ENCODE data around the gene STRIT1.

The STRIT1 gene

DNA sequence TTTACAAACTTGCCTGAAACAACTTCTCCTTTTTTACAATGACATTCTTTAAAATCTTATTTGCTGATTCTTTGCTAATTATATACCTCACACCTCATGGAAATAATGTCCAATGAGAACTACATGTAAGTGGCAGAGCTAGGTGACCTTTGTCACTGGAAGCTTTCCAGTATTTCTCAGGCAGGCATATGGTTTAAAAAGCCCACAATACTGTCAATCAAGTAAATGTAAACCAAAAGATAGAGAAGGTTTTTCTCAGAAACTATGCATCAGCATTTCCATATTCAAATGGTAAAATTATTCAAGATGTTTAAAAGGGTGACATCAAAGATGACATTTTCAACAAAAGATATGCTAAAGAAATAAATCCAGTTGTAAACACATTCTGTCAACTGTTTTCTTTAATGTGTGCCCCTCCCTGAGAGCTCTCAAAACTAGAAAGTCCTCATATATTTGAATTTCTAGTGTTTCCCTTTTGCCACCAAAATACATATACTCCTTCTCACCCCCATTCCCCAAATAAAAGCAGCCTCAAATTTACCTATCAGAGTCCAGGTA, 10.1 kb upstream of the STRIT1 start:
- CTCF ChIA-PET, result no interaction called here
- POLR2A ChIA-PET, result no interaction called here
- TF ChIP-seq L3MBTL2 (conservative IDR thresholded peaks at IDR 0.05), result no peak
- TF ChIP-seq, protein P1, sequence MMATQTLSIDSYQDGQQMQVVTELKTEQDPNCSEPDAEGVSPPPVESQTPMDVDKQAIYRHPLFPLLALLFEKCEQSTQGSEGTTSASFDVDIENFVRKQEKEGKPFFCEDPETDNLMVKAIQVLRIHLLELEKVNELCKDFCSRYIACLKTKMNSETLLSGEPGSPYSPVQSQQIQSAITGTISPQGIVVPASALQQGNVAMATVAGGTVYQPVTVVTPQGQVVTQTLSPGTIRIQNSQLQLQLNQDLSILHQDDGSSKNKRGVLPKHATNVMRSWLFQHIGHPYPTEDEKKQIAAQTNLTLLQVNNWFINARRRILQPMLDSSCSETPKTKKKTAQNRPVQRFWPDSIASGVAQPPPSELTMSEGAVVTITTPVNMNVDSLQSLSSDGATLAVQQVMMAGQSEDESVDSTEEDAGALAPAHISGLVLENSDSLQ (IDR thresholded peaks at IDR 0.05), result no peak
- no peak for TF ChIP-seq TARDBP (IDR thresholded peaks at IDR 0.05)
- TF ChIP-seq ZNF384 (IDR thresholded peaks at IDR 0.05), result no peak
- TF ChIP-seq BHLHE40 (IDR thresholded peaks at IDR 0.05; ENCODE audit: borderline replicate concordance), result no peak
- no peak for DNase-seq (ENCODE audit: extremely low spot score)

DNA sequence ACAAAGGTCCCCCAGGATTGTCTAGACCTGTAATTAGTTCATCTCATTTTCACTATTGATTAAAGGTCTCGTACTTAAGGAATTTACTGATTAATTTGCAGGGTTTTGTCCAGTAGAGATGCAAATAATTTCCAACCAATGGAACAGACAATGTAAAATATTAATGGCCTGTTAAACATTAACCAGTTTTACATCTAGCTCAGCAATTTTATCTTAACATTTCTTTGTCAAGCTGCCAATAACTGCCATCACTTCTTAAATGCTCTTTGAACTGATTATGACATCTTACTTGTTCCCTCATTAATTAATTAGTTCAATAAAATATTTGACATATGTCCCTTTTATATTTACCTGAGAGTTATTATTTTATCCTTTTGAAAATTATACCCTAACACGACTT, 9.4 kb upstream of the STRIT1 start:
- no peak for TF ChIP-seq ELF4 (IDR thresholded peaks at IDR 0.05)
- TF ChIP-seq LEF1 (IDR thresholded peaks at IDR 0.05; ENCODE audit: borderline replicate concordance), result no peak
- TF ChIP-seq TARDBP (IDR thresholded peaks at IDR 0.05), result no peak
- no peak for TF ChIP-seq SUZ12 (IDR thresholded peaks at IDR 0.05)
- no peak for TF ChIP-seq HDGF (IDR thresholded peaks at IDR 0.05; ENCODE audit: borderline replicate concordance)
- TF ChIP-seq BHLHE40 (IDR thresholded peaks at IDR 0.05; ENCODE audit: borderline replicate concordance), result no peak
- TF ChIP-seq SP1 (IDR thresholded peaks at IDR 0.05), result no peak
- TF ChIP-seq FOXM1 (IDR thresholded peaks at IDR 0.05; ENCODE audit: borderline replicate concordance), result no peak
- no peak for DNase-seq (ENCODE audit: extremely low spot score)
- ChIA-PET CTCF (no interaction called here), POLR2A (no interaction called here)

DNA sequence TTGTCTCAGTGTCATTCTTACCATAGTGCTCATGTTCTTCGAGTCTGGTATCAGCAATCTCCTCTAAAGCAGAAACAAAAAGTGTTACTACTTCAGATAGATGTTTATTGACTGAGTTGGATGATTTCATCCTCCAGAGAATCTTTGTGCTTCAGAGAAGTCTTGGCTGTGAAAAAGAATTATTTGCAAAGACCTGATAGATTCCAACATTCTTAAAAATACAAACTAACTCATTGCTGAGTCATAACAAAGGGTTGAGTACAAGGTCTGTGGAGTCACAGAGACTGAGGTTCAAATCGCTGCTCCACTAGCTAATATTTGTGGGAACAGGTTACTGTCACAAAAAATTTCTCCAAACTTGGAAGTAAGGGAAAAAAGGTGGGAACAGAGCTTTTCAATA, 9.0 kb upstream of the STRIT1 start:
- no peak for DNase-seq (ENCODE audit: extremely low spot score)
- CTCF ChIA-PET, result no interaction called here
- POLR2A ChIA-PET, result no interaction called here
- TF ChIP-seq HDGF (IDR thresholded peaks at IDR 0.05; ENCODE audit: borderline replicate concordance) (no peak), SP1 (IDR thresholded peaks at IDR 0.05) (no peak), CTBP1 (IDR thresholded peaks at IDR 0.05; ENCODE audit: borderline replicate concordance) (no peak), SUZ12 (IDR thresholded peaks at IDR 0.05) (no peak), NFRKB (IDR thresholded peaks at IDR 0.05) (no peak), TARDBP (IDR thresholded peaks at IDR 0.05) (no peak), ARNT (IDR thresholded peaks at IDR 0.05) (no peak), L3MBTL2 (conservative IDR thresholded peaks at IDR 0.05) (no peak), FOXM1 (IDR thresholded peaks at IDR 0.05; ENCODE audit: borderline replicate concordance) (no peak), FOXK2 (IDR thresholded peaks at IDR 0.05) (no peak), ZNF384 (IDR thresholded peaks at IDR 0.05) (no peak), LEF1 (IDR thresholded peaks at IDR 0.05; ENCODE audit: borderline replicate concordance) (no peak), BHLHE40 (IDR thresholded peaks at IDR 0.05; ENCODE audit: borderline replicate concordance) (no peak), FOXA1 (IDR thresholded peaks at IDR 0.05) (no peak), ELF4 (IDR thresholded peaks at IDR 0.05) (no peak)
- TF ChIP-seq, protein P1 (IDR thresholded peaks at IDR 0.05), result no peak

DNA sequence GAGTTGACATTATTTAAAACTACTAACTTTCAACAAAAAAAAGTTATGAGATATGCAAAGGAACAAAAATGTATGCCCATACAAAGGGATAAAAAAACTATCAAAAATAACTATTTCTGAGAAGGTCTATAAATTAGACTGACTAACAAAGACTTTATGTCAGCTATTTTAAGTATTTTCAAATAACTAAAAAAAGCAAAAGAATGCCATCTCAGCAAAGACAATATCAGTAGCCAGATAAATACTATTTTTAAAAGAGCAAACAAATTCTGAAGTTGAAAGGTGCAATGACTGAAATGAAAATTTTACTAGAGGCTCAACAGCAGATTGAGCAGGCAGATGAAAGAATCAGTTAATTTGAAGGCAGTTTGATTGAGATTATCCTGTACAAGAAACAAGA, 3.6 kb upstream of the STRIT1 start:
- DNase-seq (ENCODE audit: extremely low spot score), result no peak
- TF ChIP-seq L3MBTL2 (conservative IDR thresholded peaks at IDR 0.05), result no peak
- no peak for TF ChIP-seq SUZ12 (IDR thresholded peaks at IDR 0.05)
- no peak for TF ChIP-seq LEF1 (IDR thresholded peaks at IDR 0.05; ENCODE audit: borderline replicate concordance)
- TF ChIP-seq FOXM1 (IDR thresholded peaks at IDR 0.05; ENCODE audit: borderline replicate concordance), result no peak
- TF ChIP-seq ARNT (IDR thresholded peaks at IDR 0.05), result no peak
- TF ChIP-seq ELF4 (IDR thresholded peaks at IDR 0.05), result no peak
- TF ChIP-seq FOXK2 (IDR thresholded peaks at IDR 0.05), result no peak
- TF ChIP-seq CTBP1 (IDR thresholded peaks at IDR 0.05; ENCODE audit: borderline replicate concordance), result no peak
- TF ChIP-seq BHLHE40 (IDR thresholded peaks at IDR 0.05; ENCODE audit: borderline replicate concordance), result no peak
- ChIA-PET POLR2A (no interaction called here), CTCF (no interaction called here)

DNA sequence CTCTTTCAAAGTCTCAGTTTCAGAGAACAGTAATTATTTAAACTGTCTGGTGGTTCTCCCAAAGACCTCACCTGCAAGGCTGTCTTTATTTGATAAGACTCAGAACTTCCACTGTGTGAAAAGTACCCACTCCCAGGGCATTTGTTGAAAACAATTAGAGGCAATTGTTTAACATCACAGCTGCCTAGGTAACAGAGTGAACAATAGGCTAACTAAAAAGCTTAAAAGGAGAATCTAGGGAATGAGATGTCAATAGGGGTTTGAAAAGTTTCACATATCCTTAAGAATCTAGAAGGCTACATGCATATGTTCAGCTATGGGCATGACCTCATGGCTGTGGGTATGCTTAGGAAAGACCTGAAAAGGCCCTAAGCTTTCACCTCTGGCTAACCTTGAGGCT, 2.9 kb upstream of the STRIT1 start:
- DNase-seq (ENCODE audit: extremely low spot score), result no peak
- ChIA-PET CTCF (no interaction called here), POLR2A (no interaction called here)
- no peak for TF ChIP-seq SUZ12 (IDR thresholded peaks at IDR 0.05)
- TF ChIP-seq L3MBTL2 (conservative IDR thresholded peaks at IDR 0.05), result no peak
- TF ChIP-seq, protein P1 (IDR thresholded peaks at IDR 0.05), result no peak
- TF ChIP-seq SP1 (IDR thresholded peaks at IDR 0.05), result no peak
- TF ChIP-seq NFRKB (IDR thresholded peaks at IDR 0.05), result no peak
- TF ChIP-seq CTBP1 (IDR thresholded peaks at IDR 0.05; ENCODE audit: borderline replicate concordance), result no peak
- no peak for TF ChIP-seq FOXM1 (IDR thresholded peaks at IDR 0.05; ENCODE audit: borderline replicate concordance)
- no peak for TF ChIP-seq TARDBP (IDR thresholded peaks at IDR 0.05)
- TF ChIP-seq BHLHE40 (IDR thresholded peaks at IDR 0.05; ENCODE audit: borderline replicate concordance), result no peak
- no peak for TF ChIP-seq ELF4 (IDR thresholded peaks at IDR 0.05)
- no peak for TF ChIP-seq FOXA1 (IDR thresholded peaks at IDR 0.05)
- TF ChIP-seq ZNF384 (IDR thresholded peaks at IDR 0.05), result no peak
- TF ChIP-seq FOXK2 (IDR thresholded peaks at IDR 0.05), result no peak
- no peak for TF ChIP-seq HDGF (IDR thresholded peaks at IDR 0.05; ENCODE audit: borderline replicate concordance)
- TF ChIP-seq LEF1 (IDR thresholded peaks at IDR 0.05; ENCODE audit: borderline replicate concordance), result no peak
- no peak for TF ChIP-seq ARNT (IDR thresholded peaks at IDR 0.05)

DNA sequence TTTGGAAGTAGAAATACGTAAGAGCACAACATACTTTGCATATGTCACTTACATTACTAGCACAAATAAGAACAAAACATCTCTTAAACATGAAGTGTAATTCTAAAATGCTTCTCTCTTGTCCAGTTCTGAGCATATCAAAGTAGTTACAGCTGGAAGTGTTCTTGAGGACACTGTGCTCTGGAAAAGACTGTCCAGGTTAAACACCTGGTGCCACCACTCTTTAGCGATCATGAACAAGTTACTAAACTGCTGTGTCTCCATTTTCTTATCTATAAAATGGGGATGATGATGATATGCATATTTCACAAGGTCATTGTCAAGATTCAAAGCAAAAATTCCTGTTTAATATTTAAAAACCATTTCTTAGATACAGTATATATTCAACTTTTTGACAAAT, 790 bp downstream of the STRIT1 start:
- ChIA-PET CTCF (no interaction called here), POLR2A (no interaction called here)
- no peak for TF ChIP-seq L3MBTL2 (conservative IDR thresholded peaks at IDR 0.05)
- no peak for TF ChIP-seq SUZ12 (IDR thresholded peaks at IDR 0.05)
- no peak for TF ChIP-seq HDGF (IDR thresholded peaks at IDR 0.05; ENCODE audit: borderline replicate concordance)
- TF ChIP-seq NFRKB (IDR thresholded peaks at IDR 0.05), result no peak
- no peak for TF ChIP-seq ARNT (IDR thresholded peaks at IDR 0.05)
- TF ChIP-seq FOXM1 (IDR thresholded peaks at IDR 0.05; ENCODE audit: borderline replicate concordance), result no peak
- TF ChIP-seq LEF1 (IDR thresholded peaks at IDR 0.05; ENCODE audit: borderline replicate concordance), result no peak
- TF ChIP-seq FOXK2 (IDR thresholded peaks at IDR 0.05), result no peak
- no peak for TF ChIP-seq BHLHE40 (IDR thresholded peaks at IDR 0.05; ENCODE audit: borderline replicate concordance)
- no peak for TF ChIP-seq FOXA1 (IDR thresholded peaks at IDR 0.05)
- no peak for TF ChIP-seq ZNF384 (IDR thresholded peaks at IDR 0.05)
- no peak for TF ChIP-seq SP1 (IDR thresholded peaks at IDR 0.05)
- no peak for DNase-seq (ENCODE audit: extremely low spot score)

All from HEK293T (cell line).